ENCODE data around the gene P2RX7. TPM values are rescaled to one million over a fixed set of nuclear protein-coding genes. Genes with fewer than 3 reads are reported as not detected.
A peak's percentile ranks its signal among the peaks of the same experiment; 100 is the strongest.

The P2RX7 gene
- 0.22 and 0.25 TPM in 2 replicates for total RNA-seq (2012; rRNA removed)

GRCh38 chr12:121132601-121133481, at the start of gene P2RX7:
Gene P2RX7, plus strand, starts transcription at chr12:121132876. Its CDS starts 95 bp downstream, at chr12:121132971.
- no peaks in the 10 kb centered on the region for H3K36me3 ChIP-seq (ENCODE audit: insufficient read depth, low read length)
- H3K27me3 ChIP-seq (ENCODE audit: control insufficient read depth, insufficient read depth, low read length): peaks cover 15% of the 10 kb centered on the region
- peak within 1 kb of the TSS; percentile 36 for H3K9ac ChIP-seq (ENCODE audit: low read depth, low read length)
- H3K9me3 ChIP-seq (replicated peaks; ENCODE audit: low read length): no peaks in the 10 kb centered on the region
- peak within 1 kb of the TSS; percentile 90 for H3K4me2 ChIP-seq (ENCODE audit: low read length)
- peaks cover 11% of the 10 kb centered on the region for H3K4me1 ChIP-seq (ENCODE audit: control insufficient read depth, insufficient read depth, low read length)
- peak within 1 kb of the TSS; percentile 62 for H3K4me3 ChIP-seq (ENCODE audit: low read length)

GRCh38 chr12:121084229-121084628, 48.4 kb upstream of the P2RX7 start:
- Histone ChIP-seq H3K9me3 (replicated peaks; ENCODE audit: low read length) (no peaks in the 10 kb centered on the region), H3K27me3 (ENCODE audit: control insufficient read depth, insufficient read depth, low read length) (peaks cover 41% of the 10 kb centered on the region), H3K9ac (ENCODE audit: low read depth, low read length) (no peak overlapping the region), H3K4me1 (ENCODE audit: control insufficient read depth, insufficient read depth, low read length) (no peaks in the 10 kb centered on the region), H3K4me3 (ENCODE audit: low read length) (no peak overlapping the region), H3K4me2 (ENCODE audit: low read length) (no peak overlapping the region), H3K36me3 (ENCODE audit: insufficient read depth, low read length) (no peaks in the 10 kb centered on the region)

DNA sequence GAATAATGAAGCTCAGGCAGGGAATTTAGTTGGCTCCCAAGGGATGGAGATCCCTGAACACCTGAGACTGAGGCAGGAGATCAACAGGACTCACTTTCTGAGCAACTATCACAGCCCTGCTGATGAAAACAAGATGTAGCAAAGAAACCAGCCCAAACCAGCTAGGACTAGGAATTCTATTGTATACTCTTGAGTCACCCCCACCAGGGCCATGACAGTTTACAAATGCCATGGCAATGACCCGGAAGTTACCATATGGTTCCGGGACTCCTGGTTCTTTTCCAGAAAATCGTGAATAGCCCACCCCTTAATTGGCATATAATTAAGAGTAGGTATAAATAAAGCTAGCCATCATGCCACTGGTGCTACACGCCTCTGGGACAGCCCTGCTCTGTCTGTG, 47.6 kb upstream of the P2RX7 start:
- Histone ChIP-seq H3K9me3 (replicated peaks; ENCODE audit: low read length) (no peaks in the 10 kb centered on the region), H3K9ac (ENCODE audit: low read depth, low read length) (no peak overlapping the region), H3K4me3 (ENCODE audit: low read length) (no peak overlapping the region), H3K4me2 (ENCODE audit: low read length) (no peak overlapping the region), H3K27me3 (ENCODE audit: control insufficient read depth, insufficient read depth, low read length) (peaks cover 41% of the 10 kb centered on the region), H3K4me1 (ENCODE audit: control insufficient read depth, insufficient read depth, low read length) (no peaks in the 10 kb centered on the region), H3K36me3 (ENCODE audit: insufficient read depth, low read length) (no peaks in the 10 kb centered on the region)

GRCh38 chr12:121085506-121086353, 46.9 kb upstream of the P2RX7 start:
- Histone ChIP-seq H3K4me1 (ENCODE audit: control insufficient read depth, insufficient read depth, low read length) (no peaks in the 10 kb centered on the region), H3K36me3 (ENCODE audit: insufficient read depth, low read length) (no peaks in the 10 kb centered on the region), H3K4me2 (ENCODE audit: low read length) (no peak overlapping the region), H3K9ac (ENCODE audit: low read depth, low read length) (no peak overlapping the region), H3K27me3 (ENCODE audit: control insufficient read depth, insufficient read depth, low read length) (peaks cover 47% of the 10 kb centered on the region), H3K4me3 (ENCODE audit: low read length) (no peak overlapping the region), H3K9me3 (replicated peaks; ENCODE audit: low read length) (no peaks in the 10 kb centered on the region)

- no peaks in the 10 kb centered on the region for H3K4me1 ChIP-seq (ENCODE audit: control insufficient read depth, insufficient read depth, low read length)
- no peak overlapping the region for H3K4me2 ChIP-seq (ENCODE audit: low read length)
- H3K4me3 ChIP-seq (ENCODE audit: low read length): no peak overlapping the region
- no peak overlapping the region for H3K9ac ChIP-seq (ENCODE audit: low read depth, low read length)
- no peaks in the 10 kb centered on the region for H3K36me3 ChIP-seq (ENCODE audit: insufficient read depth, low read length)
- H3K9me3 ChIP-seq (replicated peaks; ENCODE audit: low read length): no peaks in the 10 kb centered on the region
- H3K27me3 ChIP-seq (ENCODE audit: control insufficient read depth, insufficient read depth, low read length): peaks cover 54% of the 10 kb centered on the region
Observed at GRCh38 chr12:121086781-121087295, 45.8 kb upstream of the P2RX7 start.

DNA sequence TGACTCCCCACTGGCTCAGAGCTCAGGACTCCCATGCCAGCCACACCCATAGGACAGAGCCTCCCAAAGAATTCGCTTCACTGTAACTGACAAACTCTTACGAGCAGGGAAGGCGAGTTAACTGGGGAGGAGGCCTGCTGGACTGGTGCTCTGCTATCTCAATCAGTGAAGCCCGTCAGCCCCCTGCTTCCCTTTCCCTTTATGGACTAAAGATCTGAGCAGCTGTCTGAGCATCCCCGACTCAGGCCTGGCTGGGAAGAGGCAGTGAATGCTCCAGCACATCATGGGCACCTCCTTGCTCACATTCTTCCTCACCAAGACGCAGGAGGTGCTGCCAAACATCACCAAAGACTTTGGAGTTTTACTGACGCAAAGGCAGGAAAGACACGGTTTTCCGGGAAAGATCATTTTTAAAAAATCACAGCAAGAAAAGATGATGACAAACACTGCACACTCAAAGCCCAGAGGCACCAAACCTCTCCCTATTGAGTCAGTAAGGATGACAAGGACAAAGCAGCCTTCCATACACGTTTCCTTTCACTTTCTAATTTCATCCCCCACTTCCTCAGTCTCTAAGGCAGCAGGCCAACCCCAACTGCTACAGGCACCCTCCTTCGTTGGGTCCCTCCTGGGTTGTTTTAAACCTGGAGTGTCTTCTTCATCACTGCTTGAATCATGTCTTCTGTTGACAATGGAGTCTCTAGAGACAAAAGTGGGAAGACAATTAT, 45.0 kb upstream of the P2RX7 start:
- no peak overlapping the region for H3K9ac ChIP-seq (ENCODE audit: low read depth, low read length)
- no peaks in the 10 kb centered on the region for H3K4me1 ChIP-seq (ENCODE audit: control insufficient read depth, insufficient read depth, low read length)
- H3K9me3 ChIP-seq (replicated peaks; ENCODE audit: low read length): no peaks in the 10 kb centered on the region
- no peak overlapping the region for H3K4me3 ChIP-seq (ENCODE audit: low read length)
- H3K4me2 ChIP-seq (ENCODE audit: low read length): no peak overlapping the region
- no peaks in the 10 kb centered on the region for H3K36me3 ChIP-seq (ENCODE audit: insufficient read depth, low read length)
- peaks cover 53% of the 10 kb centered on the region for H3K27me3 ChIP-seq (ENCODE audit: control insufficient read depth, insufficient read depth, low read length)

- H3K9ac ChIP-seq (ENCODE audit: low read depth, low read length): no peak overlapping the region
- H3K36me3 ChIP-seq (ENCODE audit: insufficient read depth, low read length): no peaks in the 10 kb centered on the region
- H3K9me3 ChIP-seq (replicated peaks; ENCODE audit: low read length): no peaks in the 10 kb centered on the region
- H3K27me3 ChIP-seq (ENCODE audit: control insufficient read depth, insufficient read depth, low read length): peaks cover 53% of the 10 kb centered on the region
- H3K4me1 ChIP-seq (ENCODE audit: control insufficient read depth, insufficient read depth, low read length): no peaks in the 10 kb centered on the region
- H3K4me2 ChIP-seq (ENCODE audit: low read length): no peak overlapping the region
- H3K4me3 ChIP-seq (ENCODE audit: low read length): no peak overlapping the region
Observed at GRCh38 chr12:121088195-121088585, 44.5 kb upstream of the P2RX7 start.

- Histone ChIP-seq H3K4me3 (ENCODE audit: low read length) (no peak overlapping the region), H3K4me2 (ENCODE audit: low read length) (no peak overlapping the region), H3K4me1 (ENCODE audit: control insufficient read depth, insufficient read depth, low read length) (no peaks in the 10 kb centered on the region), H3K9ac (ENCODE audit: low read depth, low read length) (no peak overlapping the region), H3K27me3 (ENCODE audit: control insufficient read depth, insufficient read depth, low read length) (peaks cover 53% of the 10 kb centered on the region), H3K36me3 (ENCODE audit: insufficient read depth, low read length) (no peaks in the 10 kb centered on the region), H3K9me3 (replicated peaks; ENCODE audit: low read length) (no peaks in the 10 kb centered on the region)
Observed at GRCh38 chr12:121089031-121089812, 43.5 kb upstream of the P2RX7 start.

DNA sequence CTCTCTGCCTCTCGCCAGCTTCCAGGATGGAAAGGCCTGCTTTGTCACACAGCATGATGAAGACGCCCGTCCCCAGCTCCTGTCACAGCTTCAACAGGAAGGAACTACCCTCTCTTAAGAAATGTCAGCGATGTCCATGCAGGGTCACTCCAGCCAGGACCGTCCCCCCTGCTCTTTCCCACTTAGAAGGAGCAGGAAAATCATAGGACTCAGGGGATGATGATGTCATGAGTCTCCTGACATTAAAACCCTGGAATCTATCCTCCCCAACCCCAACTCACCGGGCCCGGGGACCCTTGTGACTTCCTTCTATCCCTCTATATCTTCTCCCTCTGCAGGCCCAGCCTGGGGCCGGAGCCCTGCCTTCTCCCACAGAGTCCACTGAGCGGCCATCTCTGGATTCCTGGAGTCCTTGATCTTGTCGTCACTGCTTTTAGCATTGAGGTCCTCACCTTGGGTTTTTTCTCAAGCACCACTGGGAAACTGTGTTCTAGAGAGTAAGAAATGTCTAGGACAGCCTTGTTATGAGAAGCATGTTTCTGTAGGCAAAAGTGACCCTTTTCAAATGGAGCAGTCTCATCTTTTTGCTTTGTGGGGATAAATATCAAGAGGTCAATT, 42.8 kb upstream of the P2RX7 start:
- Histone ChIP-seq H3K27me3 (ENCODE audit: control insufficient read depth, insufficient read depth, low read length) (peaks cover 53% of the 10 kb centered on the region), H3K9ac (ENCODE audit: low read depth, low read length) (no peak overlapping the region), H3K4me3 (ENCODE audit: low read length) (no peak overlapping the region), H3K36me3 (ENCODE audit: insufficient read depth, low read length) (no peaks in the 10 kb centered on the region), H3K9me3 (replicated peaks; ENCODE audit: low read length) (no peaks in the 10 kb centered on the region), H3K4me2 (ENCODE audit: low read length) (no peak overlapping the region), H3K4me1 (ENCODE audit: control insufficient read depth, insufficient read depth, low read length) (no peaks in the 10 kb centered on the region)

Data from skeletal muscle satellite cell (primary cell).